ENCODE results near the gene DPYD. TPM values are rescaled to one million over a fixed set of nuclear protein-coding genes. Genes with fewer than 3 reads are reported as not detected.

Gene DPYD
- polyA plus RNA-seq, 1 of the 3 experiments (the other 2 are of a cell fraction) = 23.0 TPM

DNA sequence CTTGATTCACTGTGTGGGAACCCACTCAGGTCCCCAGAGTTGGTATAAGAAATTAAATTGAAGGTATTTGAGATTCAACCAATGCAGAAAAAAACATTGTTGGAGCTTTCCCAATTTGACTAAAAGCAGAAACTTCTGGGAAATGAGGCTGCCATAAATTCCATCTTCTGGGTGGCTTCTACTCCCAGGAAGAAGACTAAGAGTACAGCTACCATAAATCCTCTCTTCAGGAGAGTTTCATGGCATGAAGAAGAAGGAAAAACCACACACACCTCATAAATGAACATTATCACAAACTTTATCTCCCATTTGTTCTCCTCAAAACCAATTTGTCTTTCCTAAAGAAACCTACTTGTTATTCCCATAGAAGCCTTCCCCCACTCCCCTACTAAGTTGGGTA, 283.9 kb downstream of the DPYD start:
- CTCF ChIA-PET = no interaction called here
- Histone ChIP-seq H3K27ac (ENCODE audit: low read depth in 2 of 2, low read length in 1 of 2) (no peak overlapping the region), H3K4me2 (no peak overlapping the region), H3K4me1 (ENCODE audit: control insufficient read depth in 1 of 2, insufficient read depth in 2 of 2, low read depth in 1 of 2, low read length in 1 of 2) (peaks cover 0 to 4% of the 10 kb centered on the region in 2 experiments; a peak in 1 of 4 replicates), H3K9me3 (no peaks in the 10 kb centered on the region), H3K4me3 (ENCODE audit: low read depth in 2 of 2, low read length in 1 of 2) (no peak overlapping the region), H3F3A (replicated peaks; ENCODE audit: insufficient read depth) (peaks cover 9% of the 10 kb centered on the region), H3K79me2 (ENCODE audit: insufficient read depth) (peaks cover 8% of the 10 kb centered on the region; the same call in 1 of the 2 replicates), H2AFZ (ENCODE audit: low read depth) (no peak overlapping the region), H4K20me1 (ENCODE audit: insufficient read depth) (no peaks in the 10 kb centered on the region), H3K9me2 (no peaks in the 10 kb centered on the region), H3K9ac (no peak overlapping the region), H3K36me3 (replicated peaks in 1 of 2; ENCODE audit: control insufficient read depth in 1 of 2, insufficient read depth in 2 of 2, low read length in 1 of 2) (peaks cover 0 to 14% of the 10 kb centered on the region in 2 experiments), H3K27me3 (ENCODE audit: insufficient read depth) (no peaks in the 10 kb centered on the region)
- POLR2A ChIA-PET = no interaction called here
- no peak for TF ChIP-seq IRF3 (IDR thresholded peaks at IDR 0.05; ENCODE audit: low read depth, low read length)
- no peak for TF ChIP-seq FOXM1 (IDR thresholded peaks at IDR 0.05; ENCODE audit: low read depth)
- no peak for TF ChIP-seq SIN3A (IDR thresholded peaks at IDR 0.05; ENCODE audit: borderline replicate concordance, low read depth, low read length)
- TF ChIP-seq TEAD4 (IDR thresholded peaks at IDR 0.05; ENCODE audit: borderline replicate concordance, insufficient read depth) = no peak
- TF ChIP-seq RFX5 (IDR thresholded peaks at IDR 0.05; ENCODE audit: low read length) = no peak
- TF ChIP-seq FOSL2 (IDR thresholded peaks at IDR 0.05; ENCODE audit: borderline replicate concordance, low read depth) = no peak
- TF ChIP-seq JUND (IDR thresholded peaks at IDR 0.05) = no peak
- no peak for TF ChIP-seq EZH2phosphoT487 (IDR thresholded peaks at IDR 0.05; ENCODE audit: borderline replicate concordance, low read depth)
- no peak for DNase-seq

DNA sequence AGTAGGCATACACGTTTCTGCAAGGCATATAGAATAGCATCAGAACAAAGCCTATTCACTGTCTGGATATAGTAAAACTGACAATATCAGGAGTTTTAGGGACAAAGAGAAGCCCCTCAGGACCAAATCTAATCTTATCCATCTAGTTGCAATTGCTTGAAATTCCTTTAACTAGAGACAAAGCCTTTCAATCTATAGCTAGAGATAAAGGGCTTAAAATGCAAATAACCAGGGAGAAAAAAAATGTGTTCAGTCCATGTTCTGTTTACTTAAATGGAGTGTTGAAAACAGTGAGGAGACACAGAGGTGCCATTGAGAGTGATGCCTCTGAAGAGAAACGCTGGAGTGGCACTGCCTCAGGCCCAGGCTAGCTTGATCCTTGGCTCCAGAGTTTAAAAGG, 286.1 kb downstream of the DPYD start:
- H3K4me3 ChIP-seq (ENCODE audit: low read depth in 2 of 2, low read length in 1 of 2) = no peak overlapping the region
- H3K9ac ChIP-seq = no peak overlapping the region
- H3K27me3 ChIP-seq (ENCODE audit: insufficient read depth) = no peaks in the 10 kb centered on the region
- no peak for DNase-seq
- peaks cover 6% of the 10 kb centered on the region; the same call in 1 of the 2 replicates for H3K79me2 ChIP-seq (ENCODE audit: insufficient read depth)
- H3K4me2 ChIP-seq = no peak overlapping the region
- H3F3A ChIP-seq (replicated peaks; ENCODE audit: insufficient read depth) = peaks cover 14% of the 10 kb centered on the region
- ChIA-PET POLR2A (no interaction called here), CTCF (interaction anchor here (0.8 to 0.9 kb wide), 2 partner anchors 10 to 28 kb away, joined by 3 read pairs; no protein-coding TSS in a partner anchor)
- H2AFZ ChIP-seq (ENCODE audit: low read depth) = no peak overlapping the region
- TF ChIP-seq USF2 (IDR thresholded peaks at IDR 0.05; ENCODE audit: borderline replicate concordance, low read depth, low read length) = no peak
- no peak for TF ChIP-seq MEF2A (IDR thresholded peaks at IDR 0.05; ENCODE audit: borderline replicate concordance, low read depth)
- no peak for TF ChIP-seq ZBTB33 (IDR thresholded peaks at IDR 0.05; ENCODE audit: borderline replicate concordance, low read depth)
- no peak for TF ChIP-seq NFIC (IDR thresholded peaks at IDR 0.05; ENCODE audit: borderline replicate concordance)
- no peak for TF ChIP-seq YY1 (IDR thresholded peaks at IDR 0.05; ENCODE audit: low read depth)
- no peak for TF ChIP-seq TEAD4 (IDR thresholded peaks at IDR 0.05; ENCODE audit: borderline replicate concordance, insufficient read depth)
- no peaks in the 10 kb centered on the region for H4K20me1 ChIP-seq (ENCODE audit: insufficient read depth)
- no peaks in the 10 kb centered on the region for H3K9me2 ChIP-seq
- WGBS (ENCODE audit: low lambda C conversion rate) = 73% methylated on average over 2 of the region's 2 CpGs
- H3K27ac ChIP-seq (ENCODE audit: low read depth in 2 of 2, low read length in 1 of 2) = no peak overlapping the region
- H3K36me3 ChIP-seq (replicated peaks in 1 of 2; ENCODE audit: control insufficient read depth in 1 of 2, insufficient read depth in 2 of 2, low read length in 1 of 2) = peaks cover 0 to 18% of the 10 kb centered on the region in 2 experiments
- peaks cover 13 to 20% of the 10 kb centered on the region in 2 experiments; a peak in 3 of 4 replicates for H3K4me1 ChIP-seq (ENCODE audit: control insufficient read depth in 1 of 2, insufficient read depth in 2 of 2, low read depth in 1 of 2, low read length in 1 of 2)
- no peaks in the 10 kb centered on the region for H3K9me3 ChIP-seq
